ENCODE data around the gene GBGT1. TPM values are rescaled to one million over a fixed set of nuclear protein-coding genes. Genes with fewer than 3 reads are reported as not detected.

Gene GBGT1
- total RNA-seq, 1 donor = 54.9 TPM

DNA sequence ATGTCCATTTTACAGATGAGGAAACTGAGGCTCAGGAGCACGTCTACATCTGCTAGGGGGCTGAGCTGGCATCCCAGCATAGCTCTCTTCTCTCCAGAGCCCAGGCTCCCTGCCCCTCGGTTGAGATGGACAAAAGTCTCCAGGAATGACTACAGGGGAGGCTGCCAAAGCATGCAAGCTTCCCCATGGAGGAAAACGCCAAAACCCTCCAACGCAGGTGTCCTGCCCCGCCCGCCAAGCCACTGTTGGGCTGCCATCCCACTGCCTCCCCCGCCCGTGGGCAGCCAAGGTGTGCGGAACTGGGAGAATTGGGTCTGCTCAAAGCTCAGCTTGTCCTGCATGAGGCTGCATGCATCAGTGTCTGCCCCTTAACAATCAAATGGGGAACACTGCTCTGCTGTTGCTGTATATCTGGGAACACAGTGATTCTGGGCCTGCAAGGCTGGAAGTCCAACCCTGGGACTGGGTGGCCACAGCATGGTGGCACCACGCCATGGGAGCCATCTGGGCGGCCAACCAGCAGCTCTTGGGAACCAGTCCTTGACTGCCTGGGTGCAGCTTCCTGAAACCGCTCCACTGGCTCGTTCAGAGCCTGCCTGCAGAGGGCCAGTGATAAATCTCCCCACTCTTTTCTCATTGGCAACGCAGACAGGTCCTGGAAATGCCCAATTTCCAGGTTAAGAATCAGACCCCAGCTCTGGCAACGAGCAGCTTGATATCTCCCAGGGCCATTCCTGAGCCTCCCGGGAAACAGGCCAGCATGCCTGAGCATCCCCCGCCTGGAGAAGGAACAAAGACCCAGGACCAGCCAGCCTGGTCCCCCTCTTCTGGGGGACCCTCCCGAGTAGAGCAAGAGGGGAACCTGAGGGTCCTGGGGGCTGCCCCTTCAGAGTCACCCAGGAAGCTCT lies 46.2 kb downstream of the GBGT1 start:
- no peak for DNase-seq (ENCODE audit: low read depth in 2 of 3, low spot score in 2 of 3)

DNA sequence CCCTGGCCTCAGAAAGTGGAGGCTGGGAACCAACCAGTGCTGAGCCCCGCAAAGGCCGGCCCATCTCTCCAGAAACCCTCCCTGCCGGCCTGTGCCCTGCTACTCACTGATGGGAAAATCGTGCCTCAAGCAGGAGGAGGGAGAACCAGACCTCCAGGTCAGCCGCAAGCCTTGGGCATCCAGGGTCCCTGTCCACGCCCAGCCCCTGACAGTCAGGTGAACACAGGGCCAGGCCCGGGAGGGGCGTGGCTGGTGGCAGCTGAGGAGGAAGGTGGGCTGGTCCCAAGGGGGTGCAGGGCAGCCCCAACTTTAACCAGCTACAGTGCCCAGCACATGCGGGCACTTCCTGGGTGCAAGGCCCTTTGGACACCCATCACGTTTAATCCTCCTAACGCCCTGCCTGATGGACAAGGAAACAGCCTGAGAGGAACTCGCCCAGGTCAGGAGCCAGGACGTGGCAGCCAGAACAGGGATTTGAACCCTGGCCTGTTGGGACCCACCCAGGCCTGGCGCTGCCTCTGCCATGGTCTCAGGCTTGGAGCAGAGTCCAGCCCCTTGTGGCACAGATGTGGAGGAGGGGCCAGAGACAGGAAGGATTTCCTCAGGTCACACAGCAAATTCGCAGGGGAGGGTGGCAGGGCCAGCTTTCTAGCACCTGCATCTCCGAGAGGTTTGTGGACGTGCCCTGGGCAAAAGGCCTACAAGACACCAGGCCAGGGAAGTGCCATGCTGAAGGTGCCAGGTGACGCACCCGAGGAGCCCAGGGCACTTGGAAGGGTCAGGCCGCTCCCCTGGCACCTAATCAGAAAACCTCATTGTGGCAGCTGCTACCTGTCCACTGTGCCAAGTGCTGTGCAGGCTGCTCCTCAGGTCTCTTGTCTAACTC lies 47.1 kb downstream of the GBGT1 start:
- DNase-seq (ENCODE audit: low read depth in 2 of 3, low spot score in 2 of 3) = no peak

DNA sequence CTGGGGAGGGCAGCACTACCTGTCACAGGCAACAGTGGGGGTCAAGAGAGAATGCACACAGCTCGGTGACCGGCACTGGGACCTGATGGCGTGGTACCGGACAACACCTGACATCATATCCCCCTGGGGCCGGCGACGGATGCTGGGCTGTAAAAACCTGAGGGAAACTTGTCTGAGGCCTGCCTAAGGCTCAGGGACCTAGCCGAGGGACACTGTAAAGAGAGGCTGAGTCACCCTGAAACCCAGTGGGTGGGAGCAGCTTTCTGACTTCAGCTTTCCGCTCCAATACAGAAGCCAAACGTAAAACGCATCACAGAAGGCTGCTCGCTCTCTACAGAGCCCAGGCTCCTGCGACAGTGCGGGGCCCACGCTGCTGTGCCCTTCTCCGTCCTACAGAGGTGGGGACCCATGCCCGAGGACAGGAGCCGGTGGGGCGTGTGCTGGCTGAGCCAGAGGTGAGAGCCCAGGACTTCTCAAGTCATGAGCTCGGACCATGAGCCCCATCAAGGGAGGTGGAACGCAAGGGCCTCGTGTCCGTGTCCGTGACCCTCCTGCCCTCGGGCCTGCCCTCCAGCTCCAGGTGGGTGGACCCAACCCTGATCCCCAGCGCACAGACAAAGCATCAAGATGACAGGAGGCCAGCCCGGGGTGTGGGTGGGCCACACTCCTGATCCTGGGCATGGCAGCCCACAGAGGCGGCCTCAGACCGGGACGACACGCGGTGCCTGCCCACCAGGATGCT lies 47.9 kb downstream of the GBGT1 start:
- no peak for DNase-seq (ENCODE audit: low read depth in 2 of 3, low spot score in 2 of 3)

GRCh38 chr9:133114886-133115603 lies 48.7 kb downstream of the GBGT1 start:
- peak in 2 of 3 donors; percentile 50 to 60 for DNase-seq (ENCODE audit: low read depth in 2 of 3, low spot score in 2 of 3)

DNA sequence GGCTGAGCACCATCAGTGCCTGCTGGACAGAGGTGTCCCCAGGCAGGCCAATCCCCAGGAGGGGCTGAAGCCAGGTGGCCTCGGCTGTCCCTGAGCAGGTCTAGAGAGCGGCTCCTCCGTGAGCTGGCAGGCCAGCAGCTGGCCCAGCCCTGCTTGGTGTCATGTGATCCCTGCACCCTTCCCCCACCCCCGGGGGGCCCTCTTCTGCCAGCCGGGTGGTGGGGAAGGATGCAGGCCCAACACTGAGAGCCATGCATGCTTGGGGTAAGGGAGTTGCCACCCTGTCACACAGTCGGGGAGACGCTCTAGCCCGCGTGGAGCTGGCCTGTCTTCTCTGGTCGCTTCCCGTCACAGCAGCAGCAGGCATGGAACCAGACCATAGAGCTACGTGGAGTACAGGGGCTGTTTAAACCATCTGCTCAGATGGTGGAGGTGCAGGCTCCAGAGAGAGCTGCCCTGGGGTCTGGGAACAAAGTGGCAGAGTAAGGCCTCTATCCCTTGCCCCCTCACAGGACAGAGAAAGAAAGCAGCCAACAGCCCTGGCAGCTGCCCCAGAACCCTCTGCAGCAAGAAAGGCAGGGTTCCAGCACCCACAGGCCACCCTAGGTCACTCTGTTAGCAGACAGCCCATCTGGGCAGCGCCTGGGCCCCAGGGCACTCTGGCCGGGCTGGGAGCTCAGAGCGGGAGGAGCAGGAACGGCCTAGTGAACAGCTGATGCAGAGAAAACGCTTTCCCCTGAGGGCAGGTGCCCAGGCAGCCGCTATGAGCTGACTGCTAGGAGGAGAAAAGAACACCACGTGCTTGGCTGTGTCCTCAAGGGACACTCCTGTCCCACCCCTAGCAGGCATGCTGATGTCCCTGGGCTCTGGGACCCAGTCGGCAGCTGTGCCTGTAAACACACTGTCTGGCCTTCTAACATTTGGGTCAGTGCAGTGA lies 49.5 kb downstream of the GBGT1 start:
- DNase-seq (ENCODE audit: low read depth in 2 of 3, low spot score in 2 of 3) = peak in 2 of 3 donors; percentile 37 to 46

- peak in 2 of 3 donors; percentile 32 to 64 for DNase-seq (ENCODE audit: low read depth in 2 of 3, low spot score in 2 of 3)
Observed at GRCh38 chr9:133113163-133113948, 50.4 kb downstream of the GBGT1 start.

DNA sequence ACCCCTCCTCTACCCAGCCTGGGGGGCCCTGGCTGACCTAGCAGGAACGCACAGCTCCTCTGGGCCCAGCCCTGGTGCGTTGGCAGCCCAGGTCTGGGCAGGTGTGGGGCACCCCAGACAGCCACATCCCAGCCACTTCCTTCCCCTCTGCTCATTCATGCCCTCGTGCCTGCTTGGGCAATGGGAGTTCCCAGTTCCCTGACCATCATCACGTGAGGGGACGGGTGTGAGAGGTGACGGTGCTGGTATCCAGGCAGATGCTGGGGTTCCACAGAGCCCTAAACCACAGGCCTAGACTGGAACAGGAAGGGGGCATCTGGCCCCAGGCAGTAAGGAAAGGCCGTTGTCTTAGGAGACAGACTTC lies 51.1 kb downstream of the GBGT1 start:
- peak in 2 of 3 donors; percentile 96 to 99 for DNase-seq (ENCODE audit: low read depth in 2 of 3, low spot score in 2 of 3)

- DNase-seq (ENCODE audit: low read depth in 2 of 3, low spot score in 2 of 3) = peak in 2 of 3 donors; percentile 44 to 49
Observed at GRCh38 chr9:133111808-133112662, 51.7 kb downstream of the GBGT1 start.

DNA sequence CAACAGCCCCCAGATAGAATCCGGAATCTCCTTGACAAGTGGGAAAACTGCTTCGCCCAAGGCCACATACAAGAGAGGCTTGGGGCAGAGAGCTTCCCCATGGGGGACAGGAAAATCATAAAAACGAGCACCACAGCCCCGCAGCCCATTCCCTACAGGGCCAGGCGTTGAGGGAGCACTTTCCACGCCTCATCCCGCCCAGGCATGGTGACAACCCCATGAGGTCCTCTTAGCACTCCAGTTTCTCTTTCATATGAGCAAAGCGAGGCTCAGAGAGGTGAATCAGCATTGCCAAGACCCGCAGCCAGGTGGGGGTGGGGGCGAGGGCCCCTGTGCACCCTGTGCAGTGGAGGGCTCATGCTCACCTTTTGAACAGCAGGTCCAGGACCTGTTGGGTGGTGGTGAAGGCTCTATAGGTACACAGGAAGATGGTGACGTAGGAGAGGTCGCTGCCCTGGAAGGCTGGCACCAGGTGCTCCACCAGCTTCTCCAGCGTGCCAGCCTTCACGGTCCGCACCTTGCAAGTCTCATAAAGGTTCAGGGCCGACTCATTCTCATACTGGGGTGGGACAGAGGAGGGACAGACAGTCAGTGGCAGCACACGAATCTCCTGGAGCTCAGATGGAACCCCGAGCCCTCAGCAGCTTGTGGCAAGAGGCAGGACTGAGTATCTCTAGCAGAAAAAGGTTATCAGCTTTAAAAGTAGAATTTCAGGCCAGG lies 53.6 kb downstream of the GBGT1 start:
- no peak for DNase-seq (ENCODE audit: low read depth in 2 of 3, low spot score in 2 of 3)

GRCh38 chr9:133108794-133109641 lies 54.7 kb downstream of the GBGT1 start:
- DNase-seq (ENCODE audit: low read depth in 2 of 3, low spot score in 2 of 3) = no peak

DNA sequence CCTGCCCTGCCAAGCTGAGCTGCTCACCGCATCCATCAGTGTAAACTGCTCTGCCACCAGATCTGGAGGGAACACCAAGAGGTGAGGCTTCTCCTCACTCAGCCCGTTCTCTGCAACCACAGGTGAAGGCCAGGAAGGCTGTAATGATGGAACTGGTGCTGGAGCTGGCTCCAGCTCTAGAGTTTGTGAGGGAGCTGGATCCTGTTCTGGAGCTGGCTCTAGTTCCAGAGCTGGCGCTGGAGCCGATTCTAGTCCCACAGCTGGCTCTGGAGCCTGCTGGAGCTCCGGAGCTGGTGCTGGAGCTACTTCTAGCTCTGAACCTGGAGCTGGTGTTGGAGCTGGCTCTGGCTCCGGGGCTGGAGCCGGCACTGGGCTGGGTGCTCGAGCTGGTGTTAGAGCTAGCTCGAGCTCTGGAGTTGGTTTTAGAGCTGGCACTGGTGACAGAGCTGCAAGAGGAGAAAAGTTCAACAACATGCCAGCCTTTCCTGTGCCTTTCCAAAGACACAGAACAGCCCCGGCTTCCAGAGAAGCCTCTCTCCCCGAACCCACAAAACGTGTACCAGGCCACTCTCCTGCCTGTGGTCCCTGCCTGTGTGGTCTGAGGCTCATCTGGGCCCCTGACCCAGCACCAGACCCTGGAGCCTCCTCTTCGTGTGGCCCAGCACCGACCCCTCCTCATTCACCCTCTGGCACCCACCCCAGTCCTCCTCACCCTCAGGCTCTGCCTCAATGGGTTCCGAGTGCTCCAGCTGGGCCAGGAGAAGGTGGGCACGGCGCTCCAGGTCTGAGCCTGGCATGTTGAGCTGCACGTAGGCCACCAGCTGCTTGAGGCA lies 55.5 kb downstream of the GBGT1 start:
- DNase-seq (ENCODE audit: low read depth in 2 of 3, low spot score in 2 of 3) = no peak

- no peak for DNase-seq (ENCODE audit: low read depth in 2 of 3, low spot score in 2 of 3)
Observed at GRCh38 chr9:133107245-133107722, 56.4 kb downstream of the GBGT1 start.

DNA sequence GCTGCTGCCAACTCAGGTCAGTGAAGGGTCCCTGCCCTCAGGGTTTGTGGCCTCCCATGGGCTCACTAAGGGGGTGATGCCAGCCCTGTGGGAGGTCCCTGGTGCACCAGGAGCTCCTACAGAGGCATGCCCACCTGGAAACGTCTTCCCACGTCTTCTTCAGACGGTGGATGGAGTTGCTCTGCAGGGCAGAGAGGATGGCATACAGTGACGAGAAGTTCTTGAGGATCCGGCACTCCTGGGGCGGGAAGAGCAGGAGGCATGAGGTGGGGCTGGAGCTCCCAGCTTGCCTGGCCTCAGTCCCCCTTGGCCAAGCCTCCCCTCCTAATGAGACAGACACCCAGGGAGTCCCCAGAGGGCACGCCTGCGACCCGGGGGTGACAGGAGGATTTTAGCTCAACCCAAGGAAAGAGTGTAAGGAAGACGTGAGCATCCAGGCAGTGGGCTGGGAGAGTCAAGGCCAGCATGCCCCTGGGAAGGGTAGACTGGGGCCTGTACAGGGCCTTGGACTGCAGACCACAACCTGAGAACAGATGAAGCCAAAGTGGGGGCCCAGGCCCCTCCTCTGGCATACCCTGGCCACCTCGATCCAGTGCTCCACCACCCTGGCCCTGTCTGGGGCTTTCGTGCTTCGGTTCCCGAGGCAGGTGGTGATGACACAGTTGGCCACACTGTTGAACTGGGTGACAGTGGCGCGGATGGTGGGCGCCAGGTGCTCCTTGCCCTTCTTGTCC lies 57.0 kb downstream of the GBGT1 start:
- no peak for DNase-seq (ENCODE audit: low read depth in 2 of 3, low spot score in 2 of 3)

GRCh38 chr9:133105461-133105770 lies 58.3 kb downstream of the GBGT1 start:
- no peak for DNase-seq (ENCODE audit: low read depth in 2 of 3, low spot score in 2 of 3)
